IMR-90 (cell line): ENCODE data around the gene DNAJA4. TPM values are rescaled to one million over a fixed set of nuclear protein-coding genes. Genes with fewer than 3 reads are reported as not detected.

Experiments used
- ATAC-seq: fragments of 200-7000 bp; cut with Tn5 transposase; 2 replicates; pipeline ENCODE4 v1.9.1; 2020; ENCODE audit warnings: low read depth, mild to moderate bottlenecking, moderate library complexity
- BruUV-seq: library from RNA; stranded (reverse); fragments of 400-500 nt; replicated peaks from 2 replicates; lab custom pipeline; 2021; lab: Mats Ljungman, UMichigan
- CTCF ChIA-PET: fragments of 300-600 bp; formaldehyde crosslinking; extraction: SDS; loops from one replicate; lab custom pipeline; 2021; ENCODE audit warnings: antibody characterized with exemption; lab: Yijun Ruan, JAX
- POLR2A ChIA-PET: fragments of 300-600 bp; sonication (Branson Sonifier 250); formaldehyde crosslinking; loops from one replicate; lab custom pipeline; 2022; ENCODE audit warnings: antibody characterized with exemption; ENCODE audit not compliant: unreplicated experiment; lab: Charles Lee
- DNase-seq: peaks from one replicate; pipeline ENCODE4 v3.0.0; 2013
- H2AFZ ChIP-seq: replicated peaks from 2 replicates; pipeline ENCODE3; 2013; ENCODE audit warnings: low read length, mild to moderate bottlenecking; ENCODE audit not compliant: poor library complexity
- H2AK5ac ChIP-seq: 2 replicates; pipeline ENCODE4 v1.6.1; 2013; ENCODE audit warnings: low read depth, low read length, inconsistent platforms
- H2AK9ac ChIP-seq: replicated peaks from 2 replicates; pipeline ENCODE3; 2013; ENCODE audit warnings: mild to moderate bottlenecking, low read depth, low read length, moderate library complexity; ENCODE audit not compliant: poor library complexity
- H2BK120ac ChIP-seq: 2 replicates; pipeline ENCODE4 v1.6.1; 2013; ENCODE audit warnings: low read depth, low read length, inconsistent platforms
- H2BK15ac ChIP-seq: 3 replicates; pipeline ENCODE4 v1.6.1; 2013; ENCODE audit warnings: low read depth, low read length, inconsistent platforms
- H2BK20ac ChIP-seq: 2 replicates; pipeline ENCODE4 v1.6.1; 2013; ENCODE audit warnings: low read depth, mild to moderate bottlenecking, inconsistent platforms, low read length, moderate library complexity
- H2BK5ac ChIP-seq: 2 replicates; pipeline ENCODE4 v1.6.1; 2013; ENCODE audit warnings: mild to moderate bottlenecking, low read depth, low read length, inconsistent platforms; ENCODE audit not compliant: poor library complexity, severe bottlenecking
- H3K14ac ChIP-seq: replicated peaks from 2 replicates; pipeline ENCODE4 v1.6.1; 2013; ENCODE audit warnings: low read depth, low read length, inconsistent platforms
- H3K18ac ChIP-seq: 2 replicates; pipeline ENCODE4 v1.6.1; 2013; ENCODE audit warnings: low read depth, low read length, control low read depth
- H3K23ac ChIP-seq: 2 replicates; pipeline ENCODE4 v1.6.1; 2013; ENCODE audit warnings: low read depth, low read length, inconsistent platforms
- H3K27ac ChIP-seq: 2 replicates; pipeline ENCODE4 v1.5.1; 2013; ENCODE audit warnings: mild to moderate bottlenecking, control low read depth, low read length; ENCODE audit not compliant: insufficient read depth
- H3K27me3 ChIP-seq: 2 replicates; pipeline ENCODE4 v1.6.1; 2013; ENCODE audit warnings: low read length; ENCODE audit not compliant: control insufficient read depth, insufficient read depth
- H3K36me3 ChIP-seq: 2 replicates; pipeline ENCODE4 v1.6.1; 2013; ENCODE audit warnings: low read length, mixed read lengths; ENCODE audit not compliant: control insufficient read depth, insufficient read depth
- H3K4ac ChIP-seq: 2 replicates; pipeline ENCODE4 v1.6.1; 2013; ENCODE audit warnings: low read depth, low read length, inconsistent platforms
- H3K4me1 ChIP-seq: 2 replicates; pipeline ENCODE4 v1.6.1; 2013; ENCODE audit warnings: low read length, mixed read lengths; ENCODE audit not compliant: control insufficient read depth, insufficient read depth
- H3K4me2 ChIP-seq: 2 replicates; pipeline ENCODE4 v1.6.1; 2013; ENCODE audit warnings: low read depth, mild to moderate bottlenecking, control low read depth, low read length, moderate library complexity
- H3K4me3 ChIP-seq: 2 replicates; pipeline ENCODE4 v1.5.1; 2013; ENCODE audit warnings: low read depth, mild to moderate bottlenecking, control low read depth, low read length, moderate library complexity; ENCODE audit not compliant: insufficient read depth
- H3K56ac ChIP-seq: 2 replicates; pipeline ENCODE4 v1.6.1; 2013; ENCODE audit warnings: low read length, inconsistent platforms; ENCODE audit not compliant: insufficient read depth; ENCODE audit errors: extremely low read depth
- H3K79me1 ChIP-seq, 2 experiments: 2 replicates each; pipeline ENCODE4 v1.6.1; 2013; ENCODE audit warnings: low read length in 2 of 2, inconsistent platforms in 1 of 2, low read depth in 1 of 2
- H3K9ac ChIP-seq: 2 replicates; pipeline ENCODE4 v1.6.1; 2013; ENCODE audit warnings: low read depth, low read length, control low read depth
- H3K9me1 ChIP-seq: 2 replicates; pipeline ENCODE4 v1.6.1; 2013; ENCODE audit warnings: low read length, inconsistent platforms; ENCODE audit not compliant: insufficient read depth
- H3K9me3 ChIP-seq: 2 replicates; pipeline ENCODE4 v1.6.1; 2013; ENCODE audit warnings: low read length; ENCODE audit not compliant: control insufficient read depth, insufficient read depth
- H4K20me1 ChIP-seq: 2 replicates; pipeline ENCODE4 v1.6.1; 2013; ENCODE audit warnings: low read length, inconsistent platforms; ENCODE audit not compliant: insufficient read depth
- H4K5ac ChIP-seq: 2 replicates; pipeline ENCODE4 v1.6.1; 2013; ENCODE audit warnings: mild to moderate bottlenecking, low read depth, low read length, control low read depth
- H4K8ac ChIP-seq, 2 experiments: 2 replicates each; pipeline ENCODE4 v1.6.1; 2013; ENCODE audit warnings: low read depth in 2 of 2, low read length in 2 of 2, control low read depth in 1 of 2, inconsistent platforms in 1 of 2
- H4K91ac ChIP-seq: 2 replicates; pipeline ENCODE4 v1.6.1; 2013; ENCODE audit warnings: low read depth, low read length, inconsistent platforms; ENCODE audit not compliant: insufficient read depth
- CEBPB ChIP-seq: IDR thresholded peaks from 2 replicates; pipeline ENCODE4 v1.6.1; 2012; ENCODE audit warnings: low read depth, low read length, improper control_type of control experiment
- CHD1 ChIP-seq: IDR thresholded peaks from 2 replicates; pipeline ENCODE4 v1.6.1; 2012; ENCODE audit warnings: low read depth, low read length, improper control_type of control experiment
- FOS ChIP-seq: fragments of 150-350 bp; IDR thresholded peaks from 2 replicates; pipeline ENCODE4 v1.6.1; 2016; ENCODE audit warnings: low read depth, low read length
- MAFK ChIP-seq: IDR thresholded peaks from 2 replicates; pipeline ENCODE4 v1.6.1; 2012; ENCODE audit warnings: low read depth, low read length, improper control_type of control experiment
- MAZ ChIP-seq: IDR thresholded peaks from 2 replicates; pipeline ENCODE4 v1.6.1; 2012; ENCODE audit warnings: low read depth, mild to moderate bottlenecking, low read length, improper control_type of control experiment, moderate library complexity, borderline replicate concordance
- NFE2L2 ChIP-seq: fragments of 150-350 bp; IDR thresholded peaks from 2 replicates; pipeline ENCODE4 v1.6.1; 2016; ENCODE audit warnings: low read depth, mild to moderate bottlenecking, low read length
- RAD21 ChIP-seq: IDR thresholded peaks from 2 replicates; pipeline ENCODE4 v1.6.1; 2012; ENCODE audit warnings: low read length, improper control_type of control experiment
- RFX5 ChIP-seq: IDR thresholded peaks from 2 replicates; pipeline ENCODE4 v1.8.0; 2012; ENCODE audit warnings: low read depth, mild to moderate bottlenecking, low read length, moderate library complexity
- SMC3 ChIP-seq: fragments of 150-350 bp; IDR thresholded peaks from 2 replicates; pipeline ENCODE4 v1.6.1; 2016; ENCODE audit warnings: low read depth, mild to moderate bottlenecking, antibody characterized with exemption, low read length, moderate library complexity
- WGBS, 2 experiments: methylation state at CpG; one replicate each; pipeline versions ENCODE4 v1.1.5 to v1.1.7; 2013; ENCODE audit warnings: missing lambda C conversion rate in 2 of 2; ENCODE audit not compliant: insufficient read length in 1 of 2; ENCODE audit errors: extremely low coverage in 2 of 2; 5-methylcytosine and 5-hydroxymethylcytosine counted together
- dilution Hi-C: fragments of 300-500 bp; cut with HindIII; formaldehyde crosslinking; loops from one replicate; pipeline ENCODE4 v1.14.3; 2018; ENCODE audit warnings: low sequenced_read_pairs; ENCODE audit not compliant: unreplicated experiment
- in situ Hi-C: fragments of 300-500 bp; cut with MboI; formaldehyde crosslinking; loops from 3 replicates; pipeline ENCODE4 v1.14.3; 2019; ENCODE audit warnings: low sequenced_read_pairs, inconsistent platforms, mixed read lengths
- intact Hi-C: fragments of 100-400 bp; cut with micrococcal nuclease; formaldehyde crosslinking; loops from 2 replicates; pipeline ENCODE4 v1.10.0; 2022
- polyA plus RNA-seq, 3 experiments: library from polyadenylated mRNA; depleted of rRNA; stranded (reverse); fragments of >200 nt; gene quantifications; 2 replicates each; pipeline ENCODE4 v1.2.3, GENCODE V29; 2012; ENCODE audit warnings: low replicate concordance in 1 of 3
- total RNA-seq: library from RNA; depleted of rRNA; stranded (reverse); fragments of >200 nt; gene quantifications from 2 replicates; pipeline ENCODE4 v1.2.3, GENCODE V29; 2012

The DNAJA4 gene
- total and polyA plus RNA-seq, 2 of the 4 experiments (the other 2 are of a cell fraction): 0.18 to 0.32 TPM

DNA sequence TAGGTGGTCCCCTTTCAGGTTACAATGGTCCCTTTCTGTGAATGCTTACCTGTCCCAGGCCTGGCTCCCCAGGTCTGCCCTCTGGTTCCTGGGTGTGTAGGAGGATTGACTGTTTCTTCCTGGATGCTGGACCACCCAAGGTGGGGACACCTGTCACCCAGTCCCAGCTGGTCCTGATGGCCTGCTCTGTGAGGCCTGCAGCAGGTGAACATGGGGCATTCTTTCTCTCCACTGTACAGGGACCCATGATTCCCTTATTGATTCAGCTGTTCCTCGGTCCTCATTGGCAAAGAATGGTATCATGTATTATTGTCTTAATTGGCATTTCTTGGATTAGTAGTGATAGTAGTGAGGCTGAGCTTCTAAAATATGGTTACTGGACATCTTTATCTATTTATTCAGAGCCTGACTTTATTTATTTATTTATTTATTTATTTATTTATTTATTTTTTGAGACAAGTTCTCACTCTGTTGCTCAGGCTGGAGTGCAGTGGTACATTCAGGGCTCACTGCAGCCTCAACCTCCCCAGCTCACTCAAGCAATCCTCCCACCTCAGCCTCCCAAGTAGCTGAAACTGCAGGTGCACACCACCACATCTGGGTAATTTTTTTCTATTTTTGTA is 8.8 kb upstream of the DNAJA4 start:
- Histone ChIP-seq H2BK120ac (no peak overlapping the region), H4K91ac (no peak overlapping the region), H3K56ac (no peak overlapping the region), H3K23ac (no peak overlapping the region), H3K79me1 (no peaks in the 10 kb centered on the region), H3K9me1 (no peaks in the 10 kb centered on the region), H4K5ac (no peak overlapping the region), H3K27me3 (peaks cover 30% of the 10 kb centered on the region), H4K8ac (no peak overlapping the region), H3K14ac (no peak overlapping the region), H3K4me1 (no peaks in the 10 kb centered on the region), H3K36me3 (no peaks in the 10 kb centered on the region), H2BK15ac (no peak overlapping the region), H2BK5ac (no peak overlapping the region), H4K20me1 (no peaks in the 10 kb centered on the region), H2AK5ac (no peak overlapping the region), H2BK20ac (no peak overlapping the region), H3K4me3 (no peak overlapping the region), H2AFZ (no peak overlapping the region), H3K27ac (no peak overlapping the region), H3K9me3 (no peaks in the 10 kb centered on the region), H3K9ac (no peak overlapping the region), H2AK9ac (no peak overlapping the region), H3K4me2 (no peak overlapping the region), H3K4ac (no peak overlapping the region), H3K18ac (no peak overlapping the region)
- ChIA-PET POLR2A (no interaction called here), CTCF (no interaction called here)
- dilution Hi-C loops: no loop called here
- no CpG with 5 or more reads among the region's 1 CpG for WGBS, 2 experiments
- in situ Hi-C loops: no loop called here
- intact Hi-C loops: no loop called here
- BruUV-seq: no TSS peak
- DNase-seq: no peak
- ATAC-seq: no peak
- TF ChIP-seq RAD21 (no peak), FOS (no peak), MAFK (no peak), RFX5 (no peak), CEBPB (no peak), CHD1 (no peak), NFE2L2 (no peak), MAZ (no peak), SMC3 (no peak)
